GM12878 (cell line): ENCODE results near the gene STK10. TPM values are rescaled to one million over a fixed set of nuclear protein-coding genes. Genes with fewer than 3 reads are reported as not detected.
A peak's percentile ranks its signal among the peaks of the same experiment; 100 is the strongest.

Experiments
- ATAC-seq: fragments of 200-7000 bp; cut with Tn5 transposase; 3 replicates; pipeline ENCODE4 v1.9.1; 2020; ENCODE audit warnings: mild to moderate bottlenecking, moderate library complexity
- BruUV-seq: library from RNA; stranded (reverse); fragments of 400-500 nt; replicated peaks from 2 replicates; lab custom pipeline; 2021; lab: Mats Ljungman, UMichigan
- CTCF ChIA-PET: fragments of 300-600 bp; sonication (Branson Sonifier 250); formaldehyde crosslinking; extraction: SDS; loops from one replicate; lab custom pipeline; 2021; ENCODE audit warnings: inconsistent platforms; lab: Yijun Ruan, JAX
- POLR2A ChIA-PET: fragments of 350-600 bp; formaldehyde crosslinking; extraction: SDS; loops from one replicate; lab custom pipeline; 2021; ENCODE audit warnings: inconsistent platforms; lab: Charles Lee
- RAD21 ChIA-PET: fragments of 300-600 bp; sonication (Branson Sonifier 250); formaldehyde crosslinking; loops from one replicate; lab custom pipeline; 2023; ENCODE audit warnings: antibody characterized with exemption; ENCODE audit not compliant: unreplicated experiment; lab: Charles Lee
- SMC1A ChIA-PET: fragments of 300-600 bp; sonication (Branson Sonifier 250); formaldehyde crosslinking; loops from one replicate; lab custom pipeline; 2023; ENCODE audit not compliant: unreplicated experiment, uncharacterized antibody; lab: Charles Lee
- DNase-seq: peaks from one replicate; pipeline ENCODE4 v3.0.0-alpha.2; 2011; ENCODE audit warnings: low read depth, low spot score
- FAIRE-seq: peaks from 3 replicates; lab custom pipeline; 2011; peaks lifted over from hg19 to GRCh38; lab: Jason Lieb, UNC
- H2AFZ ChIP-seq: 2 replicates; pipeline ENCODE4 v1.6.0; 2011; ENCODE audit warnings: low read depth, low read length, control low read depth; ENCODE audit not compliant: control insufficient read depth
- H3K27ac ChIP-seq: 2 replicates; pipeline ENCODE4 v1.5.1; 2011; ENCODE audit warnings: control low read depth; ENCODE audit not compliant: control insufficient read depth, insufficient read depth
- H3K27me3 ChIP-seq, 2 experiments: replicated peaks in 1 of 2; 2 replicates each; pipeline versions ENCODE4 v1.6.0 to v1.6.1; 2011; ENCODE audit warnings: low read length in 1 of 2; ENCODE audit not compliant: control insufficient read depth in 2 of 2, insufficient read depth in 2 of 2
- H3K36me3 ChIP-seq, 2 experiments: 2 replicates each; pipeline ENCODE4 v1.5.1; 2011; ENCODE audit warnings: low read length in 1 of 2; ENCODE audit not compliant: control insufficient read depth in 2 of 2, insufficient read depth in 2 of 2
- H3K4me1 ChIP-seq: 2 replicates; pipeline ENCODE4 v1.6.1; 2011; ENCODE audit warnings: mild to moderate bottlenecking, low read length, moderate library complexity, mixed read lengths; ENCODE audit not compliant: control insufficient read depth, insufficient read depth
- H3K4me2 ChIP-seq: 2 replicates; pipeline ENCODE4 v1.6.0; 2011; ENCODE audit warnings: control low read depth; ENCODE audit not compliant: control insufficient read depth, insufficient read depth
- H3K4me3 ChIP-seq: fragments of 200-600 bp; sonication (generic); 2 replicates; pipeline ENCODE4 v1.5.1; 2016
- H3K79me2 ChIP-seq: 2 replicates; pipeline ENCODE4 v1.6.0; 2011; ENCODE audit warnings: low read length; ENCODE audit not compliant: control insufficient read depth, insufficient read depth
- H3K9ac ChIP-seq: 2 replicates; pipeline ENCODE4 v1.8.0; 2011; ENCODE audit warnings: low read length, control low read depth, mixed read lengths; ENCODE audit not compliant: control insufficient read depth, insufficient read depth
- H3K9me3 ChIP-seq: replicated peaks from 3 replicates; pipeline ENCODE4 v1.5.1; 2011; ENCODE audit warnings: mild to moderate bottlenecking, low read length; ENCODE audit not compliant: control insufficient read depth, insufficient read depth
- H4K20me1 ChIP-seq: 2 replicates; pipeline ENCODE4 v1.6.0; 2011; ENCODE audit not compliant: control insufficient read depth, insufficient read depth
- BRCA1 ChIP-seq: IDR thresholded peaks from 2 replicates; pipeline ENCODE4 v1.6.1; 2011; ENCODE audit warnings: low read depth, low read length, improper control_type of control experiment
- CHD4 ChIP-seq: fragments of 200-600 bp; sonication (generic); IDR thresholded peaks from 2 replicates; pipeline ENCODE4 v1.6.1; 2016; ENCODE audit warnings: mild to moderate bottlenecking
- DPF2 ChIP-seq: fragments of 450-650 bp; IDR thresholded peaks from 2 replicates; pipeline ENCODE4 v1.6.1; 2017; ENCODE audit warnings: mild to moderate bottlenecking
- E2F4 ChIP-seq: IDR thresholded peaks from 2 replicates; pipeline ENCODE4 v1.6.1; 2012; ENCODE audit warnings: low read depth, low read length, improper control_type of control experiment
- EZH2 ChIP-seq: IDR thresholded peaks from 2 replicates; pipeline ENCODE4 v1.6.1; 2012; ENCODE audit warnings: low read depth, mild to moderate bottlenecking, control low read depth, inconsistent platforms, low read length, borderline replicate concordance; ENCODE audit not compliant: control insufficient read depth
- FOXK2 ChIP-seq: fragments of 450-650 bp; IDR thresholded peaks from 2 replicates; pipeline ENCODE4 v1.6.1; 2017; ENCODE audit warnings: mild to moderate bottlenecking, moderate library complexity
- NFIC ChIP-seq: IDR thresholded peaks from 2 replicates; pipeline ENCODE4 v1.6.1; 2012; ENCODE audit warnings: low read depth, mild to moderate bottlenecking, inconsistent platforms, low read length, moderate library complexity
- NR2F1 ChIP-seq: fragments of 450-650 bp; conservative IDR thresholded peaks from 2 replicates; pipeline ENCODE4 v1.6.1; 2017; ENCODE audit warnings: mild to moderate bottlenecking
- RUNX3 ChIP-seq: IDR thresholded peaks from 2 replicates; pipeline ENCODE4 v1.6.1; 2012; ENCODE audit warnings: low read length, inconsistent platforms
- SMARCA5 ChIP-seq: fragments of 450-650 bp; IDR thresholded peaks from 2 replicates; pipeline ENCODE4 v1.6.1; 2017; ENCODE audit warnings: mild to moderate bottlenecking
- STAT3 ChIP-seq: IDR thresholded peaks from 2 replicates; pipeline ENCODE4 v1.6.1; 2011; ENCODE audit warnings: low read depth, low read length, improper control_type of control experiment
- TCF7 ChIP-seq: IDR thresholded peaks from 2 replicates; pipeline ENCODE4 v1.6.1; 2014; ENCODE audit warnings: antibody characterized with exemption, borderline replicate concordance
- ZNF207 ChIP-seq: fragments of 450-650 bp; IDR thresholded peaks from 2 replicates; pipeline ENCODE4 v1.6.1; 2014; ENCODE audit warnings: antibody characterized with exemption, mild to moderate bottlenecking, borderline replicate concordance
- ZNF24 ChIP-seq: fragments of 450-650 bp; IDR thresholded peaks from 2 replicates; pipeline ENCODE4 v1.6.1; 2017; ENCODE audit warnings: antibody characterized with exemption, mild to moderate bottlenecking
- WGBS: methylation state at CpG from one replicate; pipeline ENCODE4 v1.1.6; 2016; ENCODE audit warnings: low lambda C conversion rate; ENCODE audit not compliant: insufficient replicate concordance, insufficient coverage; ENCODE audit errors: missing lambda C conversion rate; 5-methylcytosine and 5-hydroxymethylcytosine counted together
- in situ Hi-C: fragments of 300-500 bp; cut with MboI; formaldehyde crosslinking; loops from 9 replicates; pipeline ENCODE4 v1.14.3; 2018; ENCODE audit warnings: mixed read lengths
- intact Hi-C: fragments of 100-400 bp; cut with micrococcal nuclease; formaldehyde crosslinking; loops from one replicate; pipeline ENCODE4 v1.14.2; 2022; ENCODE audit not compliant: unreplicated experiment
- polyA plus RNA-seq, 11 experiments: library from polyadenylated mRNA; depleted of rRNA in 4 of 11; unstranded in 6 of 11; stranded (reverse) in 5 of 11; fragments of >200 nt; fragmentation: Nextera tagmentation in 4 of 11; fragmentation: Illumina TruSeq in 1 of 11; extraction: Ambion mirVana in 4 of 11; extraction: Trizol in 1 of 11; gene quantifications; 1 replicate in 1 of 11; 2 replicates in 10 of 11; pipeline versions ENCODE4 v1.2.1 to v1.2.3, GENCODE V29; 2011 to 2016; ENCODE audit warnings: inconsistent platforms in 2 of 11, missing spikeins in 2 of 11, low read depth in 1 of 11
- total RNA-seq, 4 experiments: library from RNA; depleted of rRNA in 3 of 4; stranded (reverse); fragments of >200 nt in 3 of 4; fragmentation: Illumina TruSeq in 1 of 4; extraction: Trizol in 1 of 4; gene quantifications; 2 replicates each; pipeline versions ENCODE4 v1.2.1 to v1.2.3, GENCODE V29; 2013 to 2021

The STK10 gene
- total and polyA plus RNA-seq, 10 of the 15 experiments (the other 5 are each of a cell fraction or from before 2014, with no cell fraction given): 14.2 to 96.4 (median 50.6) TPM

GRCh38 chr5:172110260-172110815, 77.7 kb downstream of the STK10 start (continued):
- TF ChIP-seq SMARCA5 (no peak), DPF2 (no peak), EZH2 (no peak), CHD4 (no peak), NFIC (no peak), RUNX3 (no peak), TCF7 (no peak), BRCA1 (no peak)

GRCh38 chr5:172109749-172110148, 78.3 kb downstream of the STK10 start:
- BruUV-seq: no TSS peak
- H3K27me3 ChIP-seq: no peaks in the 10 kb centered on the region
- no peak overlapping the region for H2AFZ ChIP-seq
- CTCF ChIA-PET: interaction anchor here (0.7 to 9.7 kb wide), 2 partner anchors 77 to 183 kb away, joined by 3 to 162 read pairs; partner anchors contain the start of gene STK10
- TF ChIP-seq ZNF24 (no peak), NR2F1 (no peak), E2F4 (no peak), ZNF207 (no peak), STAT3 (no peak), FOXK2 (no peak)
- TF ChIP-seq, all 136 proteins: peak for 0
- Histone ChIP-seq H3K4me3 (no peak overlapping the region), H3K9ac (no peak overlapping the region), H3K79me2 (peaks cover 35% of the 10 kb centered on the region), H3K4me2 (no peak overlapping the region; the same call in 1 of the 2 replicates), H3K9me3 (no peaks in the 10 kb centered on the region), H4K20me1 (no peaks in the 10 kb centered on the region), H3K27ac (peak overlapping the region; percentile 97), H3K36me3 (peaks cover 14 to 21% of the 10 kb centered on the region in 2 experiments; a peak in 3 of 4 replicates), H3K4me1 (peaks cover 48% of the 10 kb centered on the region)
- ChIA-PET SMC1A (interaction anchor here (0.7 to 10.6 kb wide), 3 partner anchors 66 to 197 kb away, joined by 3 to 165 read pairs (median 4); partner anchors contain the start of gene STK10), POLR2A (interaction anchor here (0.6 to 7.6 kb wide), 5 partner anchors 65 to 210 kb away, joined by 3 to 115 read pairs (median 4); partner anchors contain the start of gene STK10), RAD21 (interaction anchor here (1.0 to 4.9 kb wide), 3 partner anchors 61 to 76 kb away, joined by 3 to 95 read pairs (median 3); partner anchors contain the start of gene STK10)
- FAIRE-seq: no peak
- in situ Hi-C loops (loop anchor here (5.0 kb wide), 2 partner anchors 68 to 183 kb away; no protein-coding TSS in a partner anchor), intact Hi-C loops (loop anchor here (2.0 to 10.0 kb wide), 4 partner anchors 173 to 663 kb away; partner anchors contain the start of genes DUSP1 and UBTD2)
- no peak for ATAC-seq
- 53% methylated on average over 8 of the region's 8 CpGs for WGBS
- no peak for DNase-seq
